ENCODE measurements around the gene BSN. TPM values are rescaled to one million over a fixed set of nuclear protein-coding genes. Genes with fewer than 3 reads are reported as not detected.

BSN gene
- total RNA-seq, 4 donors from 2014 or later = under 0.01 to 0.32 (median 0.27) TPM; not detected in 1

DNA sequence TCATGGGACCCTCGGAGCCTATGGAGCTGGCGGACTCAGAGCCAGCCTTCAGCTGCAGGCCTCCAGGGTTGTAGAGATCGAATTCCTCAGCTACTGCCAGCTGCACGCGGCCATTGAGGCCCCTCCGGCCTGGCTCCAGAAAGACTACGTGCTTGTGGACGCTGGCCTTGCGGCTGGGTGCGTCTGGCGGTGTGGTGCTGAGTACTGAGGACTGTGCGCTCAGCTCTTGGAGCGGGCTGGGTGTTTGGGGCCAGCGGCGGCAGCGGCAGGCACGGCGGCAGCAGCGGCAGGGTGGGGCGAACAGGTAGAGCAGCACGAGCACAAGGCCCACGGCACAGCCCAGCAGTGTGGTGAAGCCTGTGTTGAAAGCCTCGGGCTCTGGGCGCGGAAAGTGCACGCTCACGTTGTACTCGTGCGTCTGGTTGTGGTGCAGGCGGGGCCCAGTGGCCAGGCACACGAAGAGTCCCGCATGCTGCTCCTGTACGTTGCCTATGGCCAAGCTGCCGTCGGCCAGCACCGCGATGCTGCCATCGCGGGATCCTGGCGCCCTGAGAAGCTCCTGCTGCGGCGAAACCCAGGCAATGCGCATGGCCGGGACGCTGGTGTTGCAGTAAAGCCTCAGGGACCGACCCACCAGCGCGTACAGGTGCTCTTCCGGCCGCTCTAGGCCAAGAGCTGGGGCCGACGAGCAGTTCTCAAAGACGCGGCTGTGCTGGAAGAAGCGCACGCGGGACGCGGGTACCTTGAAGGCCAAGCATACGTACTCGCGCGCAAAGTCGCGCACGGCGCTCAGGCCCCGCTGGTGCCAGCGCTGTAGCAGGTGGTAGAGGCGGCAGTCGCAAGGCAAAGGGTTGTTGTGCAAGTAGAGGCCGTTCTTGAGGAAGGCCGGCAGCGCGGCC, 163.9 kb downstream of the BSN start:
- no peaks in the 10 kb centered on the region for H3K36me3 ChIP-seq
- WGBS, 2 donors (ENCODE audit: low coverage in 1 of 2) = 85 to 86% methylated on average over 32 to 75 of the region's 75 CpGs
- TF ChIP-seq POLR2A (IDR thresholded peaks at IDR 0.05) (no peak), EP300 (IDR thresholded peaks at IDR 0.05; ENCODE audit: low read depth) (no peak), POLR2AphosphoS5 (IDR thresholded peaks at IDR 0.05) (no peak)
- TF ChIP-seq, protein P1, sequence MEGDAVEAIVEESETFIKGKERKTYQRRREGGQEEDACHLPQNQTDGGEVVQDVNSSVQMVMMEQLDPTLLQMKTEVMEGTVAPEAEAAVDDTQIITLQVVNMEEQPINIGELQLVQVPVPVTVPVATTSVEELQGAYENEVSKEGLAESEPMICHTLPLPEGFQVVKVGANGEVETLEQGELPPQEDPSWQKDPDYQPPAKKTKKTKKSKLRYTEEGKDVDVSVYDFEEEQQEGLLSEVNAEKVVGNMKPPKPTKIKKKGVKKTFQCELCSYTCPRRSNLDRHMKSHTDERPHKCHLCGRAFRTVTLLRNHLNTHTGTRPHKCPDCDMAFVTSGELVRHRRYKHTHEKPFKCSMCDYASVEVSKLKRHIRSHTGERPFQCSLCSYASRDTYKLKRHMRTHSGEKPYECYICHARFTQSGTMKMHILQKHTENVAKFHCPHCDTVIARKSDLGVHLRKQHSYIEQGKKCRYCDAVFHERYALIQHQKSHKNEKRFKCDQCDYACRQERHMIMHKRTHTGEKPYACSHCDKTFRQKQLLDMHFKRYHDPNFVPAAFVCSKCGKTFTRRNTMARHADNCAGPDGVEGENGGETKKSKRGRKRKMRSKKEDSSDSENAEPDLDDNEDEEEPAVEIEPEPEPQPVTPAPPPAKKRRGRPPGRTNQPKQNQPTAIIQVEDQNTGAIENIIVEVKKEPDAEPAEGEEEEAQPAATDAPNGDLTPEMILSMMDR (IDR thresholded peaks at IDR 0.05) = no peak
- peak overlapping the region in 1 of 4 donors; percentile 51 for H3K4me3 ChIP-seq
- intact Hi-C loops (cut with DNase I; ENCODE audit: low total_unique reads) = no loop called here
- H3K27me3 ChIP-seq = no peaks in the 10 kb centered on the region
- no peak for DNase-seq
- H3K9me3 ChIP-seq = no peaks in the 10 kb centered on the region
- in situ Hi-C loops (cut with MboI; ENCODE audit: low pct_ligation_motif_present in 1 of 4, low pct_unique_long_range_greater_than_20kb in 1 of 4, low sequenced_read_pairs in 3 of 4) = no loop called here
- no peak overlapping the region for H3K27ac ChIP-seq
- H3K4me1 ChIP-seq = peaks cover 16 to 31% (median 24%) of the 10 kb centered on the region in 4 donors

DNA sequence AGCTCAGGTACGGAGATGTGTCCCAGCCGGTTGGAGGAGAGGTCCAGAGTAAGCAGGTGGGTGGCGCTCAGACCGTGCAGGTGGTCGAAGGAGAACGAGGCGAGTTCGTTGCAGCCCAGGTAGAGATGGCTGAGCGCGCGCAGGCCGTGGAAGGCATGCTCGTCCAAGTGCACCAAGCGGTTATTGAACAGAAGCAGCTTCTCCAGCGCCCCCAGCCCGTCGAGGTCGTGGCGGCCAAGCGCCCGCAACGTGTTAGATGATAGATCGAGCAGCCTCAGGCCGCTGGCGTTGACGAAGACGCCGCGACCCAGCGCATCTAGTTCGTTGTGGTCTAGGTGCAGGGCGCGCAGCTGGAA, 164.6 kb downstream of the BSN start:
- H3K9me3 ChIP-seq = no peaks in the 10 kb centered on the region
- no peaks in the 10 kb centered on the region for H3K27me3 ChIP-seq
- peaks cover 16 to 31% (median 26%) of the 10 kb centered on the region in 4 donors for H3K4me1 ChIP-seq
- H3K27ac ChIP-seq = peak overlapping the region in 3 of 4 donors; percentile 79 to 84 (median 83)
- H3K36me3 ChIP-seq = no peaks in the 10 kb centered on the region
- TF ChIP-seq POLR2AphosphoS5 (IDR thresholded peaks at IDR 0.05) = no peak
- no peak for TF ChIP-seq EP300 (IDR thresholded peaks at IDR 0.05; ENCODE audit: low read depth)
- TF ChIP-seq, protein P1 (IDR thresholded peaks at IDR 0.05) = no peak
- no peak for TF ChIP-seq POLR2A (IDR thresholded peaks at IDR 0.05)
- H3K4me3 ChIP-seq = peak overlapping the region; percentile 15 to 51 (median 40)
- WGBS, 2 donors (ENCODE audit: low coverage in 1 of 2) = 17 to 43% methylated on average over 6 to 33 of the region's 33 CpGs
- in situ Hi-C loops (cut with MboI; ENCODE audit: low pct_ligation_motif_present in 1 of 4, low pct_unique_long_range_greater_than_20kb in 1 of 4, low sequenced_read_pairs in 3 of 4) = no loop called here
- intact Hi-C loops (cut with DNase I; ENCODE audit: low total_unique reads) = no loop called here
- no peak for DNase-seq

DNA sequence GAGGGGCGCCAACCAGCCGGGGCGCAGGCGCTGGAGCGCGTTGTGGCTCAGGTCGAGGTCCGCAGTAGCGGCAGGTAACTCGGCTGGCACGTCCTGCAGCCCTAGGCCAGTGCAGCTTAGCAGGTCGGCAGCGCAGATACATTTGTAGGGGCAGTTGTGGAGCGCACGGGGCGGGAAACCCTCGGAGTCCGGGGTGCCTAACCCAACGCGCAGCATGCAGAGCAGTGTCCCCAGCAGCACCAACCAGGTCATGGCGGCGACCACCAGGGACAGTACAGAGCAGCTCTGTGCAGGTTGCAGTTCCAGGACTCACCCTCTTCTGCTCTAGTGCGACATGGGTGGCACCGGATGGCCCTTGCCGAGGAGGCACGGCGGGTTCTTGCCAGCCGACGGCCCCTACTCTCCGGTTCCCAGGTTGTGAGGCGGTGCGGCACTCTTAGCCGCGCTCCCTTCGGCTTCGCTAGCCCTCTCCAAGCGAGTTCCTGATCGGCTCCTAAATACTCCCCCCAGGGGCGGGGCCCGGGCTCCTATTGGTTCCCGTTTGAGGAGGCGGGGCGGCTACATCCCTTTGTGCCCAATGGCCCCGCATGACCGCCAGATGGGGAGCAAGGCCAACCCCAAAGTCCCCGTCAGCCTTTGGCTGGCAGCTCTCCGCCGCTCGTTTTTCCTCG, 165.1 kb downstream of the BSN start, which contains the start of gene AMIGO3:
Gene AMIGO3 (minus strand): TSS at position 471 of the 671 bp plus-strand sequence. CDS start 219 bp downstream, at position 252.
- peaks cover 18 to 33% (median 28%) of the 10 kb centered on the region in 4 donors for H3K4me1 ChIP-seq
- no peaks in the 10 kb centered on the region for H3K27me3 ChIP-seq
- 0% methylated on average over 47 of the region's 50 CpGs; no CpG with 5 or more reads in 1 of the 2 donors for WGBS, 2 donors (ENCODE audit: low coverage in 1 of 2)
- DNase-seq = peak; percentile 97
- no peaks in the 10 kb centered on the region for H3K9me3 ChIP-seq
- peak within 1 kb of the TSS; percentile 15 to 51 (median 40) for H3K4me3 ChIP-seq
- no peaks in the 10 kb centered on the region for H3K36me3 ChIP-seq
- H3K27ac ChIP-seq = peak within 1 kb of the TSS; percentile 62 to 84 (median 81)
- peak; percentile 81 for TF ChIP-seq POLR2A (IDR thresholded peaks at IDR 0.05)
- TF ChIP-seq EP300 (IDR thresholded peaks at IDR 0.05; ENCODE audit: low read depth) = no peak
- peak; percentile 74 to 92 (median 85) for TF ChIP-seq POLR2AphosphoS5 (IDR thresholded peaks at IDR 0.05)
- TF ChIP-seq, protein P1 (IDR thresholded peaks at IDR 0.05) = peak; percentile 58 to 92 (median 66)
- in situ Hi-C loops (cut with MboI; ENCODE audit: low pct_ligation_motif_present in 1 of 4, low pct_unique_long_range_greater_than_20kb in 1 of 4, low sequenced_read_pairs in 3 of 4) = no loop called here
- intact Hi-C loops (cut with DNase I; ENCODE audit: low total_unique reads) = no loop called here

Small RNA genes within 50 kb of the gene (small RNA-seq; reads per million reads assigned to genes)
- 0 reads per million in 4 donors for gene AMIGO3

Other genes with a start within 250 kb of the BSN start
- gene USP4, start 214.4 kb upstream of the BSN start, total RNA-seq = 10 to 100 TPM; 11.1 to 39.6 (median 27.0) TPM
- gene GPX1, start 196.1 kb upstream of the BSN start, total RNA-seq = 100 to 1,000 TPM; 155 to 485 (median 274) TPM
- gene RHOA, start 142.5 kb upstream of the BSN start, total RNA-seq = 100 to 1,000 TPM; 302 to 526 (median 401) TPM
- gene TCTA, start 142.1 kb upstream of the BSN start, total RNA-seq = 10 to 100 TPM in 3 of 4 donors, 1 to 10 TPM in 1; 7.8 to 59.8 (median 38.6) TPM
- gene AMT, start 132.0 kb upstream of the BSN start, total RNA-seq = 10 to 100 TPM; 13.5 to 58.3 (median 20.3) TPM
- 1 to 10 TPM in 3 of 4 donors, not detected in 1; 2.6 to 7.5 (median 5.7) TPM for gene NICN1, start 125.2 kb upstream of the BSN start, total RNA-seq
- 10 to 100 TPM; 53.7 to 90.1 (median 55.7) TPM for gene DAG1, start 84.2 kb upstream of the BSN start, total RNA-seq
- 100 to 1,000 TPM in 3 of 4 donors, 10 to 100 TPM in 1; 53.9 to 151 (median 116) TPM for gene APEH, start 119.9 kb downstream of the BSN start, total RNA-seq
- gene MST1, start 135.0 kb downstream of the BSN start, total RNA-seq = 100 to 1,000 TPM in 1 of 4 donors, 10 to 100 TPM in 3; 12.2 to 116 (median 15.1) TPM
- 10 to 100 TPM; 34.6 to 99.5 (median 52.1) TPM for gene RNF123, start 135.1 kb downstream of the BSN start, total RNA-seq
- under 1 TPM in 2 of 4 donors, not detected in 2; 0.68 to 0.79 TPM for gene AMIGO3, start 165.2 kb downstream of the BSN start, total RNA-seq
- 10 to 100 TPM; 37.2 to 53.9 (median 44.2) TPM for gene GMPPB, start 169.5 kb downstream of the BSN start, total RNA-seq
- gene IP6K1, start 232.1 kb downstream of the BSN start, total RNA-seq = 10 to 100 TPM; 20.5 to 40.7 (median 39.7) TPM
- gene CDHR4, start 245.4 kb downstream of the BSN start, total RNA-seq = not detected
- 1 to 10 TPM in 2 of 4 donors, not detected in 2; 1.4 to 1.5 TPM for gene INKA1, start 248.8 kb downstream of the BSN start, total RNA-seq